NCI-H1436 (cell line): Measurements from ENCODE around the gene EIF2D.
"Not testable (repeated sequence)": the region's sequence is repeated elsewhere in the genome, so short reads cannot be mapped to it uniquely, and the experiment has no call there.

Experiments used
- DNase-seq: peaks from one replicate; lab custom pipeline; 2025; lab: John Stamatoyannopoulos, UW

The EIF2D gene, protein sequence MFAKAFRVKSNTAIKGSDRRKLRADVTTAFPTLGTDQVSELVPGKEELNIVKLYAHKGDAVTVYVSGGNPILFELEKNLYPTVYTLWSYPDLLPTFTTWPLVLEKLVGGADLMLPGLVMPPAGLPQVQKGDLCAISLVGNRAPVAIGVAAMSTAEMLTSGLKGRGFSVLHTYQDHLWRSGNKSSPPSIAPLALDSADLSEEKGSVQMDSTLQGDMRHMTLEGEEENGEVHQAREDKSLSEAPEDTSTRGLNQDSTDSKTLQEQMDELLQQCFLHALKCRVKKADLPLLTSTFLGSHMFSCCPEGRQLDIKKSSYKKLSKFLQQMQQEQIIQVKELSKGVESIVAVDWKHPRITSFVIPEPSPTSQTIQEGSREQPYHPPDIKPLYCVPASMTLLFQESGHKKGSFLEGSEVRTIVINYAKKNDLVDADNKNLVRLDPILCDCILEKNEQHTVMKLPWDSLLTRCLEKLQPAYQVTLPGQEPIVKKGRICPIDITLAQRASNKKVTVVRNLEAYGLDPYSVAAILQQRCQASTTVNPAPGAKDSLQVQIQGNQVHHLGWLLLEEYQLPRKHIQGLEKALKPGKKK

GRCh38 chr1:206612129-206612876 lies at the start of gene EIF2D:
TSS of gene EIF2D (minus strand) at chr1:206612465. CDS start at chr1:206612342, 123 bp downstream.
- DNase-seq: peak; percentile 99

DNA sequence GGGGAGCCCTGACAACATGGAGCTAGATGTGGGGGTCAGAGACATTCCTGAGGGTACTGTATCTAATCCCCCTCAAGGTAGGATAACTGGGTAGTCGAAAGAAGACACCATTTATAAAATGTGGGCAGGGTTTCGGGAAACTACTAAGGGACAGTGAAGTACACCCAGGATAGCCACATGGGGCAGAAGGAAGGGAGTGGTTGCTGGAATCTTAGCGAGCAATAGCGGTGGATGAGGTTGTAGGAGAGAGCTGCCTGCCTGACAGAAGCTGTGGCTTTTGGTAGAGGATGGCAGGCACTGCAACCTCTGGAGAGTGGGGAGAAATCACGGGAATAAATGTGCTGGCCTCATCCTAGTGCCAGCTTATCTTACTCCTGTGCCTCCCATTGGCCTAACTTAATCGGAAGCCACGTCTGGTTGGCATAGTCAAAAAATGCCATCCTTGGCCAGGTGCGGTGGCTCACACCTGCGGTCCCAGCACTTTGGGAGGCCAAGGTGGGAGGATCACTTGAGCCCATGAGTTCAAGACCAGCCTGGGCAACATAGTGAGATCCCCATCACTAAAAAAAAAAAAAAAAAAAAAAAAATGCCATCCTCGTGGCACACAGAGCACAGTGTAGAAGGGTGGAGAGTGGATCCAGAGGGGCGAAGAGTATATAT lies 49.0 kb upstream of the EIF2D start:
- DNase-seq: no peak

GRCh38 chr1:206660136-206660535 lies 47.9 kb upstream of the EIF2D start:
- no peak for DNase-seq

DNA sequence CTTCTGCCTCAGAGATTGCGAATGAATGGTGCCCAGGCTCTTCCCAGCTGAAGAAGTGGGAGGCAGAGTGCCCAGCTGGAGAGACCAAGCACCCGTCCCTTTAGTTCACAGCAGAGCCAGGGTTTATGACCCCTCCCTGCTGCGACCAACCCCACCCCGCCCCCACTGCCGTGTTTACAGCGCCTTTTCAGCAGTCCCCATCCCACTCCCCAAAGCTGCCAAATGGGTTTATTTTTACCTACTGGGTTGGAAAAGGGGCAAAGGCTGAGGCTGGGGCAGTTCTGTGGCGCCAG lies 46.7 kb upstream of the EIF2D start:
- no peak for DNase-seq

GRCh38 chr1:206658264-206658980 lies 46.2 kb upstream of the EIF2D start:
- no peak for DNase-seq

- DNase-seq: no peak
Observed at GRCh38 chr1:206657751-206658150, 45.5 kb upstream of the EIF2D start.

- DNase-seq: no peak
Observed at GRCh38 chr1:206656936-206657335, 44.7 kb upstream of the EIF2D start.

DNA sequence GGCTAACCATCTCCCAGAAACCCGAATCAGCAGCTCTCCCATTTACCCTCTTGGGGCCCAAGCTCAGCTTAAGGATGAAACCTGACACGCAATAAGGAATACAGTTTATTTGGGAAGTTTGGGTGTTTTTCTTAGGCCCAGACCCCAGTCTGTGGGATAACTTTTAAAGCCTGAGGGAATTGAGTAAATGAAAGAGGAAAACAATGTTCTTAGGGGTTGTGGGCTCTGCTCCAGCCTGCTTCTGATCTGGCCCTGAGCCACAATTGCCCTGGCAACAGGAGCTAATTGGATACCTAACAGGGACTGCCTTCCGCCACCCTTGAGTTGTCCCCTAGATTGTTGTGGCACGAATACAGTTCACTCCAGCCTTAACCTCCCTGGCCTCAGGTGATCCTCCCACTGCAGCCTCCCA lies 43.2 kb upstream of the EIF2D start:
- DNase-seq: peak; percentile 58

DNA sequence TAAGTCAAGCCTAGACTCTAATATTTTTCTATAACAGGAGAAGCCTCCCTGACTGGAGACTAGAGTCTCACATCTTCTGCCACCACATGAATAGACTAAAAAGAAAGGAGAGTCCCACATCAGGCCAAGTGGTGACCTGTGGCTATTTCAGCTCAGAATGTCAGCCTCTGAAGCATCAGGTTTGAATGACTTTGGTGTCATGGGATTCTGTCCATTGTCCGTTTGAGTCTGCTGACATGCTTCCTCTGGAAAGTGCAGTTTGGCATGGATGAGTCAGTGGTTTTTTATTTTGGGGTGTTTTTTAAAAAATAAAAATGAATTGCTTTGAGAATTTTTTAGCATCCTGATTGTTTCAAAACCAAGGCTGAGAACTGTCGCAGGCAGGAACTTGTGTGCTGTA lies 42.6 kb upstream of the EIF2D start:
- no peak for DNase-seq

GRCh38 chr1:206653715-206654459 lies 41.6 kb upstream of the EIF2D start:
- no peak for DNase-seq

- DNase-seq: no peak
Observed at GRCh38 chr1:206651958-206652890, 40.0 kb upstream of the EIF2D start.

DNA sequence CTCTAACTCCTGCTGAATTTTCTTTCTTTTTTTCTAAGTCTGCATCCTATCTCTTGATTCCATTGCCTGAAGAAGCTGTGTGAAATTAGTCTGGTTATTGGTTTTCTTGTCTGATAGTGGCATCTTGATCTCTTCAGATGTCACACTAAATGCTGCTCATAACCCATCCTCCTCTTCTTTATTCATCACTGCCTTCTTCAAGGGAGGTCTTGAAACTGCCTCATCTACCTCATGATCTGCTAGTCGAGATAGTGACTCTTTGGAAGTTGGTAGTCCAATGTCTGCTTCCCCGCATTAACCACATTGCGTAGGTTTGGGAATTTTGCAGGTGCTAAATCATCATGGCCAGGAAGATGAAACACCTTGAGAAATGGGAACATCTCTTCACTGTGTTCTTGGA lies 38.7 kb upstream of the EIF2D start:
- no peak for DNase-seq

GRCh38 chr1:206649261-206649921 lies 37.1 kb upstream of the EIF2D start:
- DNase-seq: no peak

DNA sequence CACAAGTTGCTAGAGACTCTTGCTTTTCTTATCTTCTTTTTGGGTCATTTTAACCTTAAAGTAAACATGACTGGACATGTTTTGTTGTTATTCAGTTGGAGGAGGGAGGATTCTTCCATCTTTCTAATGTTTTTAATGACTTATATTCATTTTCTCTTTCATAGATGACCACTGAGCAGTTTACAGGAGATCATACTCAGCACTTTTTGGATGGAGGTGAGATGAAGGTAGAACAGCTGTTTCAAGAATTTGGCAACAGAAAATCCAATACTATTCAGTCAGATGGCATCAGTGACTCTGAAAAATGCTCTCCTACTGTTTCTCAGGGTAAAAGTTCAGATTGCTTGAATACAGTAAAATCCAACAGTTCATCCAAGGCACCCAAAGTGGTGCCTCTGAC lies 35.0 kb upstream of the EIF2D start:
- DNase-seq: no peak

DNA sequence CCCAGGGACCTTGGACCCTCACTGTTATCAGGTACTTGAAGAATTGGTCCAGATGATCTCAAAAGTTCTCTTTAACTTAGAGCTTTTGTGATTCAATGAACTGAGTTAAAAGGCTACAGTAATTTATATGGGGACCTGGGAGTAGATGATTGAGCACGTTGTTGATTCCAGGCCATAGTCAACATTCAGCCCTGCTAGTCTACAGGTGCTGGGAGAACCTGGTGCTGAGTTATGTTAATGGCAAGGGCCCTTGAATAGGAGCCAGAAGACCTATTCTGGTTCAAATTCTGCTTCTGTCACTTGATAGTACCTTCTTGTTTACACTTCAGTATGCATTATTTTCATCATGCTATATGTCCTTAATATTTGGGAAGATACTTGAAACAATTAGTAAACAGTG lies 34.2 kb upstream of the EIF2D start:
- no peak for DNase-seq

GRCh38 chr1:206643118-206643698 lies 30.9 kb upstream of the EIF2D start:
- no peak for DNase-seq

GRCh38 chr1:206642074-206642473 lies 29.8 kb upstream of the EIF2D start:
- DNase-seq: not testable (repeated sequence)

DNA sequence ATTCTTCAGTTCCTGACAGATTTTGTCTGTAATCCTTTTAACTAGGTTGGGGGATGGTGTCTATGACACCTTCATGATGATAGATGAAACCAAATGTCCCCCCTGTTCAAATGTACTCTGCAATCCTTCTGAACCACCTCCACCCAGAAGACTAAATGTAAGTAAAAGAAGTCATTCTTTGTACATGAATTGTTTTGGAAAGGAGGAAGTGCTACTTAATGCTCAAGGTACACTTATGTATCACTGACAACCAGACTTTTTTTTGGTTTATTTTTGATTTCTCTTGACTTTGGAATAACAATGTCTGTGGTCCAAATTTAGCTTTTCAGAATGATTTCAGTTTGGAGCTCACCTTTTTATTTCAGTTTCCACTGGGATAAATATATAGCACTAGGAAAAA lies 25.3 kb upstream of the EIF2D start:
- no peak for DNase-seq

- no peak for DNase-seq
Observed at GRCh38 chr1:206636671-206637070, 24.4 kb upstream of the EIF2D start.
